GM06990 (cell line): ENCODE data around the gene TTC16.

Experiments used
- DNase-seq: peaks from one replicate; pipeline ENCODE4 v3.0.0-alpha.2; 2011; ENCODE audit not compliant: insufficient read length; ENCODE audit errors: extremely low read depth
- H3K27me3 ChIP-seq: replicated peaks from 2 replicates; pipeline ENCODE4 v1.6.0; 2011; ENCODE audit warnings: low read length; ENCODE audit not compliant: control insufficient read depth, insufficient read depth
- H3K36me3 ChIP-seq: 2 replicates; pipeline ENCODE4 v1.5.1; 2011; ENCODE audit warnings: low read length; ENCODE audit not compliant: control insufficient read depth, insufficient read depth
- H3K4me3 ChIP-seq: replicated peaks from 2 replicates; pipeline ENCODE4 v1.5.1; 2011; ENCODE audit warnings: low read depth, mild to moderate bottlenecking, control low read depth, low read length
- TF ChIP-seq, protein P1 (sequence below): IDR thresholded peaks from 2 replicates; pipeline ENCODE4 v1.5.1; 2011; ENCODE audit warnings: low read length, control low read depth, mild to moderate bottlenecking, inconsistent platforms; ENCODE audit not compliant: insufficient read depth, poor library complexity, severe bottlenecking

TTC16 gene

DNA sequence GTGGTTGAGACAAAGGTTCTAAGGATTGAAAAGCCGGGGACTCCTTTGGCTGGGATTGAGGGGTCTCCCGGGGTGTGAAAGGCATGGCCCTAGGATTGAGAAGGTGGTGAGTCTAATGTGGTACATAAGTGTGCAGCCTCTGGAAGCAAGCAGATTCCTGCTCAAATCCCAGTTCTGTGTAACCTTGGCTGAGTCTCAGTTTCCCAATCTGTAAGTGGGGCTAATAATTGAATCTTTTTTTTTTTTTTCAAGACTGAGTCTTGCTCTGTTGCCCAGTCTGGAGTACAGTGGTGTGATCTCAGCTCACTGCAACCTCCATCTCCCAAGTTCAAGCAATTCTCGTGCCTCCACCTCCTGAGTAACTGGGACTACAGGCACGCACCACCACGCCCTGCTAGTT lies 56.7 kb downstream of the TTC16 start:
- DNase-seq, result no peak
- TF ChIP-seq, protein P1, sequence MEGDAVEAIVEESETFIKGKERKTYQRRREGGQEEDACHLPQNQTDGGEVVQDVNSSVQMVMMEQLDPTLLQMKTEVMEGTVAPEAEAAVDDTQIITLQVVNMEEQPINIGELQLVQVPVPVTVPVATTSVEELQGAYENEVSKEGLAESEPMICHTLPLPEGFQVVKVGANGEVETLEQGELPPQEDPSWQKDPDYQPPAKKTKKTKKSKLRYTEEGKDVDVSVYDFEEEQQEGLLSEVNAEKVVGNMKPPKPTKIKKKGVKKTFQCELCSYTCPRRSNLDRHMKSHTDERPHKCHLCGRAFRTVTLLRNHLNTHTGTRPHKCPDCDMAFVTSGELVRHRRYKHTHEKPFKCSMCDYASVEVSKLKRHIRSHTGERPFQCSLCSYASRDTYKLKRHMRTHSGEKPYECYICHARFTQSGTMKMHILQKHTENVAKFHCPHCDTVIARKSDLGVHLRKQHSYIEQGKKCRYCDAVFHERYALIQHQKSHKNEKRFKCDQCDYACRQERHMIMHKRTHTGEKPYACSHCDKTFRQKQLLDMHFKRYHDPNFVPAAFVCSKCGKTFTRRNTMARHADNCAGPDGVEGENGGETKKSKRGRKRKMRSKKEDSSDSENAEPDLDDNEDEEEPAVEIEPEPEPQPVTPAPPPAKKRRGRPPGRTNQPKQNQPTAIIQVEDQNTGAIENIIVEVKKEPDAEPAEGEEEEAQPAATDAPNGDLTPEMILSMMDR, result no peak
- H3K36me3 ChIP-seq, result peaks cover 7% of the 10 kb centered on the region
- no peaks in the 10 kb centered on the region for H3K27me3 ChIP-seq
- H3K4me3 ChIP-seq, result no peak overlapping the region

DNA sequence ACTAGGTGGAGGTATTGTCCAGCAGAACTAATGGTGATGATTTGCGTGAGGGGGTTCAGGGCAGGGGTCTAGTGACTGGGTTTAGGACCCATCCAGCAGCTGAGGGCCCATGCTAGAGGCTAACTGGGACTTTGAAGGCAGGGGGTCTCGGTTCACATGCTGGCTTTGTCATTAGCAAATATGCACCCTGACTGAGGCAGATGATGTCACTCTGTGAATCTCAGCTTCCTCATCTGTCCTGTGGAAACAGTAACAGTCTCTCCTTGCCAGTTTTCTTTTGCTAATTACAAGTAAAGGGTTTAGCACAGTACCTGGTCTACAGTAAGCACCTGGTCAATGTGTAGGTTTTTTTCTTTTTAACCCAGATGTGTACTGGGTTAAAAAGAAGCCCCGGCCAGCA lies 57.4 kb downstream of the TTC16 start:
- H3K27me3 ChIP-seq, result no peaks in the 10 kb centered on the region
- DNase-seq, result no peak
- H3K36me3 ChIP-seq, result peaks cover 6% of the 10 kb centered on the region
- no peak overlapping the region for H3K4me3 ChIP-seq
- TF ChIP-seq, protein P1, result no peak

DNA sequence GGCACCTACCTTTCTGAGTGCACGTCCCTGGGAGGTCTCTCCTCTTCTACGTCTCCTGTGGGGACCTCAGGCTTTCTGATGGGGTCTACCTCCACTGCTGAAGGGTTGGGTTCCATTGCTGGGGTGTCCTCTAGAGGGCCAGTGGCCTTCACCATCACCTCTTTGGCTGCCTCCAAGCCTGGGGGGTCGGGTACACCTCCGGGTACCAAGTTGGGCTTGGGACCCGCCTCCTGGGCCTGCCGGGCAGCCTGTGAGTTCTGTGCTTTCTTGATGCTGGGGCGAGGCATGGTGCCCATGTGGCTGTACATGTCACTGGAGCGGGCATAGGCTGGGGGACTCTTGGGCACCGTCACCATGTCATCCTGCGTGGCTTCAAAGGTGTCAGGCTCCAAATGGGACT lies 58.1 kb downstream of the TTC16 start:
- DNase-seq, result no peak
- Histone ChIP-seq H3K4me3 (no peak overlapping the region), H3K36me3 (peaks cover 5% of the 10 kb centered on the region), H3K27me3 (no peaks in the 10 kb centered on the region)
- TF ChIP-seq, protein P1, result no peak

DNA sequence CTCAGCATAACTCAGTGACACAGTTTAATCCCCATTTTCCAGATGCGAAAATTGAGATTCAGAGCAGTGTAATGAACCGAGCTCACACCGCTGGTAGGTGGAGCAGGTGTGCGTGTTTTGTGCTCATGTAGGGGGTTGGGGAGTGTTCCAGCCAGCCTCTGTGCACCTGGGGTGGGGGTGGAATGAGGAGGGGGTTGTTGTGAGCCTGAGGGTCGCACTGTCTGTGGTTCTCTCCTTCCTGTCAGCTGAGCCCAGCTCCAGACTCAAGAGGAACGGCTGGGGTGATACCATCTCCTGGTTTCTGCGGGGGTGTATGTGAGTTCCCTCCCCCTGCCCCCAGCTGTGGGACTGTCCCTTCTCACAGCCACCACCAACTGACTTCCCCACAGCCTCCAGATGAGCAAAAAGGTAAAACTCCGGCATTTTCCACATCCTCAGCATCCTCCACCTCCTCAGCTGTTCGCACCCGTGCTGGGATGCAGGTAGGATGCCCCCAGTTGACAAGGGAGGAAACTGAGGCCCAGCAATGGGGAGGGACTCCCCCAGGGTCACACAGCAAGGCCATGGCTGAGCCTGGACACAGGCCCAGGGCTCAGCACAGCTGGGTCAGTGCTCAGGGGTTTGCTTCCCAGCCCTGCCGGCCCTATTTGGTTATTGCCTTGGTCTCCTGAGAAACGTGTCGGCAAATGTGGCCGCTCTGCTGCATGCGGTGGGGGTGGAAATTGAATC lies 60.5 kb downstream of the TTC16 start:
- Histone ChIP-seq H3K4me3 (peak overlapping the region; percentile 73), H3K36me3 (peaks cover 4% of the 10 kb centered on the region), H3K27me3 (no peaks in the 10 kb centered on the region)
- peak; percentile 82 for DNase-seq
- TF ChIP-seq, protein P1, result peak; percentile 11

DNA sequence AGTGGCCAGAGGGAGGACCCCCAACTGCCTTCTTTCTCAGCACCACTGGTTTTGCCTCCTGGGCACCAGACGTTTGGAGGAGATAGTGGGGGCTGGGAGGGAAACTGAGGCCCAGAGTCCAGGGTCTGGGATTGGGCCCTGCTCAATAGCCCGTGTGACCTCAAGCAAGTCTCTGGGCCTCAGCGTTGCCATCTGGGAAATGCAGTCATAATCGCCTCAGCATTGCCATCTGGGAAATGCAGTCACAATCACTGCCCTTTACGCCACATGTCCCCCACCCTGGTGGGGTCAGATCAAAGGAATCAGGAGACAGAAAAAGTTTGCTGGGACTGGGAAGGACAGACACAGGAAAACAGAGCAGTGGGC lies 61.0 kb downstream of the TTC16 start:
- peak overlapping the region; percentile 73 for H3K4me3 ChIP-seq
- peak; percentile 49 for DNase-seq
- peaks cover 4% of the 10 kb centered on the region for H3K36me3 ChIP-seq
- H3K27me3 ChIP-seq, result no peaks in the 10 kb centered on the region
- TF ChIP-seq, protein P1, result no peak
